Right kidney (tissue), 9 donors: Measurements from ENCODE around the gene CELF3.
A peak's percentile ranks its signal among the peaks of the same experiment; 100 is the strongest.
"Not testable (repeated sequence)": the region's sequence is repeated elsewhere in the genome, so short reads cannot be mapped to it uniquely, and the experiment has no call there.

Source experiments
- DNase-seq: peaks from one replicate; pipeline ENCODE4 v3.0.0-alpha.2; 2016
- long read RNA-seq, 8 donors: transcript quantifications; one replicate each; lab custom pipeline, GENCODE V29; 2026

CELF3 gene
- long read RNA-seq, donor 1: 0 reads
- long read RNA-seq, donor 2: 0 reads
- long read RNA-seq, donor 3: 0 reads
- long read RNA-seq, donor 4: 0 reads
- long read RNA-seq, donor 5: 0 reads
- long read RNA-seq, donor 6: 0 reads
- long read RNA-seq, donor 7: 0 reads
- long read RNA-seq, donor 8: 0 reads

GRCh38 chr1:151716771-151717631 lies at the start of gene CELF3:
TSS of gene CELF3 (minus strand) at chr1:151716803. CDS start at chr1:151716020, 783 bp downstream.
- peak; percentile 57 for DNase-seq

GRCh38 chr1:151763990-151764389 lies 47.4 kb upstream of the CELF3 start:
- no peak for DNase-seq

DNA sequence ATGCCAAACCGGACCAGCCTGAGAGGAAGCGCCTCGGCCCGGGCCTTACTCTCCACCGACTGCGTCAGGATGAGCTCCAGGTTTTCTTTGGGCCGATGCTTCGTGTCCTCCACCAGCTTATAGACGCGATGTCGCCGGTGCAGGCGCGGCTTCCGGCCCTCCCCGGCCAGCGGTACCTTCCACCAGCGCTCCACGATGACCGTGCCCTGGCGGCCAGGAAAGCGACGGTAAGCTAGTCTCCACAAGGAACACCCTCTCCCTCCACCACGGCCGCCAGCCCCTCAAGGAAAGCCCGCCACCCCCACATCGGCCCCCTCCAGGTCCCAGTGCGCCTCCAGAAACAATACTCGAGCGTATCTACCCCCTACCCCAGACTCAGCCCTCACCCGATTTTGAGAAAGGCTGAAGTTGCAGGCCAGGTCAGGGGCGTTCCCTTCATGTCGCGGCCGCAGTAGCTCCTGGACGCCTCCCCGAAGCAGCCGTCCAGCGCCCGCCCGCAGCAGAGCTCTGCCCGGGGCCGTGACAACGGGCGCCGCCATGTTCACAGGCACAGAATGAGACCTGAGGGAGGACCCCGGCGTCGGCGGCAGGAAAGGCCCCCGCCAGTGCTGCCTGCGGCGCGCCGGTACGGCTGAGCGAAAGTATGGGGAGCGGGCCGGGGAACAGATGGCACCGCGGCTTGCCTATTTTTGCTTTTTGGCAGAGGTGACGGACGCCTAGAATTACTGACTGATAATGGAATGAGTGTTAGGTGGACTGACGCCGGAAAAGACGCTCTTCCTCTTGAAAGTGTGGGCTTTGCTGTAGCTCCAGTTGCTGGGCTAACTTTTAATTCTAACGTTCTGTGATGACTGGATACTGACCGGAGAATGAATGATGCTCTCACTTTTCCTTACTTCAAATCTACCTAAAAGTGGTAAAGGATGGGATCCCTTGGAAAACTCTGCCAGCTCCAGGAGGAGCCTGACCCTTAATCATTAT lies 46.6 kb upstream of the CELF3 start, which contains the start of gene MRPL9:
Gene MRPL9 (minus strand): TSS at position 556 of the 981 bp plus-strand sequence. CDS start 17 bp downstream, at position 539.
- peak; percentile 90 for DNase-seq

GRCh38 chr1:151760597-151761385 lies 44.2 kb upstream of the CELF3 start:
- DNase-seq: no peak

DNA sequence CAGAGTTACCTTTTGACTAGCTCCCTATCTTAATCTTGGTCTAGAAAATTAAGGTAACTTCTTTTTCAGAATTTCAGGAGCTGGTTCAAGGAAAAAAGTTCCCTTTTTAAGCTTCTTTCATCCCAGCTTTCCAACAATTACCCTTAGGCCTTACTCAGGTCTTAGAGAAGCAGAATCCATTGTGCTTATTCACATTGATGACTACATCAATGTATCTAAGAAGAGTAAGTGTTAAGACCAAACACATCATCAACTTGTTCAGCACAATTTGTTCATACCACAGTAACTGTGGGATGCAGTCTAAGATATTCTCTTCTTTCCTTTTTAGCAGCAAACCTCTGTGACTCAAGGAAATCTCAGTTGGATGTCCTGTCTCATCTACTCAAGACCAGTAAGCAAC lies 42.6 kb upstream of the CELF3 start:
- DNase-seq: no peak

DNA sequence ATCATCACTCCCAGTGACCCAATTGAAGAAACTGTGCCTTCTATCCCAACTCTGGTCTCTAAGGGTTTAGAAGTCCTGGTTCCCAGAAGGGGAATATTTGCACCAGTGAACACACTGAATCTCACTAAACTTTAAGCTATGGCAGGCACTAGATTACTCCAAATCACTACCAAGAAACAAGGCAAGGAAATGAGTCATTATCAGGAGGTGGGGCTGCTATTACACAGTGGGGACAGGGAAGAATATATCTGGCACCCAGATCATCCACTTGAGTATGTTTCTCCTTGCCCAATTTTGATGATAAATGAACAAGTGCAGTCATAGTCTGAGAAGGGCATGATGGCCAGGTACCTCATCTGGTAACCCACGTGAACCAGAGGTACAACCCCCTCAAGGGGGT lies 39.7 kb upstream of the CELF3 start:
- no peak for DNase-seq

DNA sequence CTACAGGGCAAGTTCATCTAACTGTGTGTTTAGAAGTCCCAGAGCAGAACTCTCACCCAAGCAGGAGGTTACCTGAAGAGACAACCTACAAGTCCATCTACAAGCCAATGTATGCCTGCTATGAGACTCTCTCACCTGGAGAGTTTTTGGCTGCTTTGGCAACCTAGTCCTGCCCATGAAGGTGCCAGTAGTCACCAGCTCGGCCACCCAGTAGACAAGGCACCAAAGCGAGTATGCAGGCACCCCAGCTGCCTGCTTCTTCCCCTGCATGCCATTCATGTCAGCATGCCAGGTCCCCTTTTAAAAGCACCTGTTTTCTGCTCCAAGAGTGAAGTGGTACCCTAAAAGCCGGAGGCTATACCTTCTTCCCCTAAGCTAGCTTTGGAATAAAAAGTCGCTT lies 24.9 kb upstream of the CELF3 start:
- DNase-seq: no peak

- DNase-seq: no peak
These were observed 23.2 kb upstream of the CELF3 start for GRCh38 chr1:151739590-151740355.

DNA sequence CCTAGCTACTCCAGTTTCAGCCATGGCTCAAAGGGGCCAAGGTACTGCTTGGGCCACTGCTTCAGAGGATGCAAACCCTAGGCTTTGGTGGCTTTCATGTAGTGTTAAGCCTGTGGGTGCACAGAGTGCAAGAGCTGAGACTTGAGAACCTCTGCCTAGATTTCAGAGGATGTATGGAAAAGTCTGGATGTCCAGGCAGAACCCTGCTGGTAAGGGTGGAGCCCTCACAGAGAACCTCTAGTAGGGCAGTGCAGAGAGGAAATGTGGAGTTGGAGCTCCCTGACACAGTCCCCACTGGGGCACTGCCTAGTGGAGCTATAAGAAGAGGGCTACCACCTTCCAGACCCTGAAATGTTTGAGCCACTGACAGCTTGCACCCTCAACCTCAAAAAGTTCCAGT lies 20.9 kb upstream of the CELF3 start:
- no peak for DNase-seq

DNA sequence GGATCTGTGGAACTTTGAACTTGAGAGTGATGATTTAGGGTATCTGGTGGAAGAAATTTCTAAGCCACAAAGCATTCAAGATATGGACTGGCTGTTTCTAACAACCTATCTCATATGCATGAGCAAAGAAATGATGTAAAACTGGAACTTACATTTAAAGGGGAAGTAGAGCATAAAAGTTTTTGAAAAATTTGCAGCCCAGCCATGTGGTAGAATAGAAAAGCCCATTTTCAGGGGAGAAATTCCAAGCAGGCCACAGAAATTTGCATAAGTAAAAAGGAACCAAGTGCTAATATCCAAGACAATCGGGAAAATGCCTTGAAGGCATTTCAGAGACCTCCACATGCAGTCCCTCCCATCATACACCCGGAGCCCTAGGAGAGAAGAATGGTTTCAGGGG lies 20.4 kb upstream of the CELF3 start:
- DNase-seq: no peak

- not testable (repeated sequence) for DNase-seq
These were observed 17.4 kb upstream of the CELF3 start for GRCh38 chr1:151733995-151734394.

- no peak for DNase-seq
These were observed 16.5 kb upstream of the CELF3 start for GRCh38 chr1:151733126-151733525.

DNA sequence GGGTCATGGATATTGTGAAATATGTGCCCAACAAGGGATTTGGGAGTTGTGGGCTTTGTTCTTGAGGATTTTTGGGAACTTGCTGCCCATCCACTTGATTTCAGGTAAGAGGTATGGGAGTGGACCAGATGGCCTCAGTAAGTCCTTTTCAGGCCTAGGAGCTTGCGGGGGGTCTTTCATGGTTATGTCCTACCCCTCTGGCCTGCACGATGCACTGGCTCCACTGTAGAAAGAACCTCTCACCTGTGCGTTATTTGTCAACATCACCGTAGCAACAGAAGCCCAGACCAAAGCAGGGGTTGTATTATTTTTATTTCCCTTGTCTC lies 13.3 kb upstream of the CELF3 start:
- no peak for DNase-seq

GRCh38 chr1:151729157-151729965 lies 12.8 kb upstream of the CELF3 start:
- DNase-seq: no peak

GRCh38 chr1:151728151-151729054 lies 11.8 kb upstream of the CELF3 start:
- DNase-seq: no peak

- no peak for DNase-seq
These were observed 7.2 kb upstream of the CELF3 start for GRCh38 chr1:151723726-151724370.

DNA sequence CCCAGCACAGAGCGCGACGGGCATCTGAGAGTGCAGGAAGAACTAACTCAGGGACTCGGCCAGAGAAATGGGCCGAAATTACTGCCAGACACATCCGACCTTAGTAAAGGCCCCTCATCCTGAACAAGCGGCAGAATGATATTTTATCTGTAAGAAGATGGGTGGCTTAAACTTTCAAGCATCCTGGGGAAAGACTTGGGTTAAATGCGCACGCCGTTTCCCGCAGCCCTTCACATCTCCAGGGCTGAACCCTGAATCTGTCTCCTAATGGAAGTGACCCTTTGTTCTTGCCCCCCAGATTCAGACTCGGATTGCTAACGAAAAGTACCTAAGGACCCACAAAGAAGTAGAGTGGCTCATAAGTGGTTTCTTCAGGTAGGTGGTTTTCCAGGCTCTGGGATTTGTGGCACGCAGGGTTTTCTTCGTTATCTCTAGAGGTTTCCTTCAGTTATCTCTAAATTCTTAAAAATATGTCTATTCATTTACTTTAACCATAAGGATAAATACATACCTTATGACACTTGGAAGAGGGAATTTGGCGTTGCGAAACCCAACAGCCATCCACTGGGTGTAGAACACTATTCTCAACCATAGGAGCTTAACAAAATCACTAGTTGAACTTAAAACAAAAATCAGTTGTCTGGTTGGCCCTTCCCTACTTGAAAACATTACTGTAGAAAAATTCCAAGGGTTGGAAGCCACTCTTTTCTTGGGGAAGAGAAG lies 5.3 kb upstream of the CELF3 start:
- no peak for DNase-seq
